Occipital lobe (tissue), 3 donors: ENCODE measurements around the gene HARS1. TPM values are rescaled to one million over a fixed set of nuclear protein-coding genes. Genes with fewer than 3 reads are reported as not detected.
"Not testable (repeated sequence)": the region's sequence is repeated elsewhere in the genome, so short reads cannot be mapped to it uniquely, and the experiment has no call there.

Source experiments
- DNase-seq: peaks from one replicate; lab custom pipeline; 2025; lab: John Stamatoyannopoulos, UW
- small RNA-seq: library from RNA; depleted of rRNA; stranded (forward); fragments of <200 nt; gene quantifications from one replicate; pipeline ENCODE3, GENCODE V24; 2014
- total RNA-seq: library from RNA; depleted of rRNA; stranded (reverse); fragments of >200 nt; gene quantifications from one replicate; pipeline ENCODE4 v1.2.3, GENCODE V29; 2014

Gene HARS1
- total RNA-seq, 1 donor from 2014 or later, result 70.7 TPM

DNA sequence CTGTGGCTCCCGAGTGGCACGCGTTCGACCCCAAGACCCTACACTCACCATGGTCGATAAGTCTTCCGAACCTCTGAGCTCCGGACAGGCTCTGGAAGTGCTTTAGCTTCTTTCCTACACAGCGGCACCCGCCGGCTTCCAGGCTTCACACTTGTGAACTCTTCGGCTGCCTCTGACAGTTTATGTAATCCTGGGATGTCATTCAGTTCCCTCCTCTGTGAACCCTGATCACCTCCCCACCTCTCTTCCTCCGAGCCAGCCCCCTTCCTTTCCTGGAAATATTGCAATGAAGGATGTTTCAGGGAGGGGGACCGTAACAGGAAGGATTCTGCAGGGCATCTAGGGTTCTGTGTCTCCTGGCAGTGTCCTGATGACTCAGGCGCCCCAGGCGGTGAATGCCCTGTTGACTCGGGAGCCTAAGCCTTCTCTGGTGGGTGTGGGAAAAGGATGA lies 58.1 kb downstream of the HARS1 start, which contains the start of gene CD14:
CD14 (minus strand) TSS at position 155 of the 451 bp plus-strand sequence; CDS start at position 51, 104 bp downstream.
- DNase-seq, result peak; percentile 27

DNA sequence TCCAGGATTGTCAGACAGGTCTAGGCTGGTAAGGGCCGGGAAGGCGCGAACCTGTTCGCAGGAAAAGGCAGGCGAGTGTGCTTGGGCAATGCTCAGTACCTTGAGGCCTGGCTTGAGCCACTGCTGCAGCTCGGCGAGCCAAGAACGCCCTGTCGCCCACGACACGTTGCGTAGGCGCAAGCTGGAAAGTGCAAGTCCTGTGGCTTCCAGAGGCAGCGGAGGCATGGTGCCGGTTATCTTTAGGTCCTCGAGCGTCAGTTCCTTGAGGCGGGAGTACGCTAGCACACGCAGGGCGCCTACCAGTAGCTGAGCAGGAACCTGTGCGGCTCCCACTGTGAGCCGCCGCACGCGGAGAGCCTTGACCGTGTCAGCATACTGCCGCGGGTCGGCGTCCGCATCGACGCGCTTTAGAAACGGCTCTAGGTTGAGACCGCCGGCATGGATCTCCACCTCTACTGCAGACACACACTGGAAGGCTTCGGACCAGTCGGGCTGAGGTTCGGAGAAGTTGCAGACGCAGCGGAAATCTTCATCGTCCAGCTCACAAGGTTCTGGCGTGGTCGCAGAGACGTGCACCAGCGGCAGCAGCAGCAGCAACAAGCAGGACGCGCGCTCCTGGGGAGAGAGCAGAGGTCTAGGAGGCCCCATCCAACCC lies 58.7 kb downstream of the HARS1 start:
- peak; percentile 67 for DNase-seq

DNA sequence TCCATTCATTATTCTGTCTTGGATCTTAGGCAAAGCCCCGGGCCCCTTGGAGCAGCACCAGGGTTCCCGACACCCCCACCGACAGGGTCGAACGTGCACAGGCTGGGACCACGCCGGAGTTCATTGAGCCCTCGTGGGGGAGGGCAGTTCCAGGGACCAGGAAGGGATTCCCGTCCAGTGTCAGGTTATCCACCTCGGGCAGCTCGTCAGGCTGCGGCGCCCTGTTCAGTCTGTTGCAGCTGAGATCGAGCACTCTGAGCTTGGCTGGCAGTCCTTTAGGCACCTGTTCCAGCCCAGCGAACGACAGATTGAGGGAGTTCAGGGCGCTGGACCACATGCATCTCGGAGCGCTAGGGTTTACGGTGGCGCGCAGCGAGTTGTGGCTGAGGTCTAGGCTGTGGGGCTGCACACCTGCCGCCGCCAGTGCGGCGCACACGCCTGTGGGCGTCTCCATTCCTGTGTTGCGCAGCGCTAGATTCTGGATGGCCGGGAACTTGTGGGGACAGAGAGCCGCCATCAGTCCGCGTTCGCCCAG lies 59.3 kb downstream of the HARS1 start:
- DNase-seq, result no peak

DNA sequence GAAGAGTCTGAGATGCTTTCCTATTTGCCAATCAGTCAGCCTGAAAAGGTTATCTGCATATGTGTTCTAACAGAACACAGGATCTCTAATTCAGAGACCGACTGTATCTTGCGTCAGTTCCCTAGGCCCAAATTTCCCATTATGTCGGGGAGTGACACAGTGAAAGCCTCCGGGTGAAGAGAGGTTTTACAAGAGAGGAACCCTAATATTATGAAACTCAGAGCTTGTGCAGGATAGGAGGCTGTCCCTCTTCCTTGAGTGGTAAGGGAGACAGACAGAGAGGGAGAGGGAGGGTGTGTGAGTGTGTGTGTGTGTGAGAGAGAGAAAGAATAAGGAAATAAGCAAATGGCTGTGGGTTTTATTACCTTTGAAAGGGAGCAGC lies 60.1 kb downstream of the HARS1 start:
- DNase-seq, result no peak

DNA sequence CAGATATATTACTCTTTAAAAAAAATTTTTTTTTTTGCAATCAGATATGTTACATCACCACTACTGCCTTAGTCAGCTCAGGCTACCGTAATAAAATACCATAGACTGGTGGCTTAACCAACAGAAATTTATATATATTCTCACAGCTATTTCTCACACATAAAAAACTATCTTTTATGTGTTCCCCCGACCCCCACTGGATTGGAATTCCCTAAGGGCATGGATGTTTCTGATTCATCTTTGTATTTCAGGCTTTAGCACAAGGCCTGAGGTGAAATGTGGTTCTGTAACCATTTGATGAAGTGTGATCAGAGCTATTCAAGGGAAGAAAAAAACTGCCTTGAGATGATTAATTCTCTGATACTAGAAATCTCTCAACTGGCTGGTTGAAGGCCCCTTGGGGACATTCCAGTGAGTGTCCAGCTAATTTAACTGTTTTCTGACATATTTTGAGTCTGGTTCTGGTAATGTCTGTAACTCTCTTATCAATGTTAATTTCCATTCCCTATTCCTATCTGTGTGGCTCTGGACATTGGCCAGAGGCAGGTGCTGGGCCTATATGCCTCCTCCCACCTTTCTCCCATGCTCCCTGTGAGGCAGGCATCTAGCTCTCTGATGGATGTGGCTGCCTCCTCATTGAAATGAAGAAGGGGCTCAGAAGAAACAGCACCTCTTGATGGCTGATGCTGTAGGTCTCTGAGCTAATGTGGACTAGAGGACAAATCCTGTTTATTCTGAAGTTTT lies 60.7 kb downstream of the HARS1 start:
- no peak for DNase-seq

DNA sequence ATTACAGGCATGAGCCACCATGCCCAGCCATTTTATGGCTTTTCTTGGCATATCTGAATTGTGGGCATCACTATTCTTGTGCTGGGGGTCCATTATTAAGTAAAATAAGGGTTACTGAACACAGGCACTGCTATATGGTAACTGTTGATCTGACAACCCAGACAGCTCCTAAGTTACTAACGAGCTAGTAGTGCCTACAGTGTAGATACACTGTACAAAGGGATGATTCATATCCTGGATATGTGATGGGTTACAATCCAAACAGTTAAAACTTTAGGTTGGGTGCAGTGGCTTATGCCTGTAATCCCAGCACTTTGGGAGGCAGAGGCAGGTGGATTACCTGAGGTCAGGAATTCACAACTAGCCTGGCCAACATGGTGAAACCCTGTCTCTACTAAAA lies 62.5 kb downstream of the HARS1 start:
- no peak for DNase-seq

DNA sequence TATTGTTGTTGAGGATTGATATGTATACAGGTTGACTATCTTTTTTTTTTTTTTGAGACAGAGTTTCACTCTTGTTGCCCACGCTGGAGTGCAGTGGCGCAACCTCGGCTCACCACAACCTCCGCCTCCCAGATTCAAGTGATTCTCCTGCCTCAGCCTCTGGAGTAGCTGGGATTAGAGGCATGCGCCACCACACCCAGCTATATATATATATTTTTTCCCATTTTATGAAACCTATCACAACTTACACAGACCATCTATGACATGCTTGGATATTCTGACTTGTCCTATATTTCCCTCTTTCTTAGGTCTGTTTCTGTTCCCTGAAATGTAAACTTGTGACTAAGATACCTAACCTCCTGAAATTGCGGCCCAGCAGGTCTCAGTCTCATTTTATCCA lies 63.2 kb downstream of the HARS1 start:
- DNase-seq, result no peak

DNA sequence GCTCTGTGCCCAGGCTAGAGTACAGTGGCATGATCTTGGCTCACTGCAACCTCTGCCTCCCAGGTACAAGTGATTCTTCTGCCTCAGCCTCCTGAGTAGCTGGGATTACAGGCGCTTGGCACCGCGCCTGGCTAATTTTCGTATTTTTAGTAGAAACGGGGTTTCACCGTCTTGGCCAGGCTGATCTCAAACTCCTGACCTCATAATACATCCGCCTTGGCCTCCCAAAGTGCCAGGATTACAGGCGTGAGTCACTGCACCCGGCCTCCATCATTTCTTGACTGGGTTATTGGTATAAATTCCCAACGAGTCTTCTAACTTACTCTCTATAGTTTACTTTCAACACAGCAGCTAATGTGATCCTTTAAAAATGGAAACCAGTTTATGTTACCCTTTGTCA lies 66.3 kb downstream of the HARS1 start:
- DNase-seq, result not testable (repeated sequence)

Small RNA genes within 50 kb of the gene (small RNA-seq; reads per million reads assigned to genes)
- gene VTRNA1-1 (1.5 reads per million, percentile 81 among the genes with 10 or more reads in this experiment), gene VTRNA1-2 (not detected), gene VTRNA1-3 (not detected)

Other genes with a start within 250 kb of the HARS1 start
- gene EIF4EBP3, start 143.7 kb downstream of the HARS1 start, total RNA-seq, result not detected
- 17.0 TPM for gene SRA1, start 133.9 kb downstream of the HARS1 start, total RNA-seq
- 24.5 TPM for gene APBB3, start 126.8 kb downstream of the HARS1 start, total RNA-seq
- 3.7 TPM for gene SLC35A4, start 126.5 kb downstream of the HARS1 start, total RNA-seq
- gene CD14, start 58.2 kb downstream of the HARS1 start, total RNA-seq, result 15.4 TPM
- 7.5 TPM for gene TMCO6, start 51.9 kb downstream of the HARS1 start, total RNA-seq
- gene NDUFA2, start 43.7 kb downstream of the HARS1 start, total RNA-seq, result 27.8 TPM
- gene IK, start 43.5 kb downstream of the HARS1 start, total RNA-seq, result 55.7 TPM
- 14.2 TPM for gene WDR55, start 26.5 kb downstream of the HARS1 start, total RNA-seq
- gene DND1, start 17.8 kb downstream of the HARS1 start, total RNA-seq, result 0.31 TPM
- 31.0 TPM for gene HARS2, start 85 bp upstream of the HARS1 start, total RNA-seq
- gene ZMAT2, start 9.1 kb upstream of the HARS1 start, total RNA-seq, result 47.1 TPM
- 6.6 TPM for gene PCDHA1, start 94.8 kb upstream of the HARS1 start, total RNA-seq
- 11.5 TPM for gene PCDHA2, start 103.5 kb upstream of the HARS1 start, total RNA-seq
- gene PCDHA3, start 109.7 kb upstream of the HARS1 start, total RNA-seq, result 21.2 TPM
- 18.6 TPM for gene PCDHA4, start 115.7 kb upstream of the HARS1 start, total RNA-seq
- 13.1 TPM for gene PCDHA5, start 130.2 kb upstream of the HARS1 start, total RNA-seq
- 24.8 TPM for gene PCDHA6, start 136.6 kb upstream of the HARS1 start, total RNA-seq
- gene PCDHA7, start 142.9 kb upstream of the HARS1 start, total RNA-seq, result 18.1 TPM
- gene PCDHA8, start 149.8 kb upstream of the HARS1 start, total RNA-seq, result 11.1 TPM
- 18.6 TPM for gene PCDHA9, start 157.0 kb upstream of the HARS1 start, total RNA-seq
- 20.3 TPM for gene PCDHA10, start 164.5 kb upstream of the HARS1 start, total RNA-seq
- gene PCDHA11, start 177.6 kb upstream of the HARS1 start, total RNA-seq, result 38.8 TPM
- 19.8 TPM for gene PCDHA12, start 183.9 kb upstream of the HARS1 start, total RNA-seq
- 20.9 TPM for gene PCDHA13, start 190.8 kb upstream of the HARS1 start, total RNA-seq
- 74.1 TPM for gene PCDHAC1, start 234.9 kb upstream of the HARS1 start, total RNA-seq